Sigmoid colon (tissue), 7 donors: Measurements from ENCODE around the gene FBXO38. TPM values are rescaled to one million over a fixed set of nuclear protein-coding genes. Genes with fewer than 3 reads are reported as not detected.

Experiments used
- DNase-seq: peaks from one replicate; pipeline ENCODE4 v3.0.0-alpha.2; 2019
- H3K27ac ChIP-seq, 4 donors: fragments of 200-600 bp; sonication (generic); one replicate each; pipeline ENCODE4 v1.5.1; 2016 to 2019; ENCODE audit warnings: mild to moderate bottlenecking in 1 of 4
- H3K27me3 ChIP-seq, 3 donors: fragments of 200-600 bp; sonication (generic); one replicate each; pipeline ENCODE4 v1.5.1; 2019; ENCODE audit warnings: mild to moderate bottlenecking in 1 of 3
- H3K36me3 ChIP-seq, 4 donors: fragments of 200-600 bp; sonication (generic); one replicate each; pipeline ENCODE4 v1.5.1; 2016 to 2019
- H3K4me1 ChIP-seq, 4 donors: fragments of 200-600 bp; sonication (generic); one replicate each; pipeline ENCODE4 v1.5.1; 2017 to 2019
- H3K4me3 ChIP-seq, 4 donors: fragments of 200-600 bp; sonication (generic); one replicate each; pipeline ENCODE4 v1.5.1; 2017 to 2019; ENCODE audit warnings: mild to moderate bottlenecking in 2 of 4, moderate library complexity in 1 of 4
- H3K9me3 ChIP-seq, 4 donors: fragments of 200-600 bp in 3 of 4; sonication (generic) in 3 of 4; one replicate each; pipeline versions ENCODE4 v1.5.1 to v1.6.1; 2013 to 2019
- CTCF ChIP-seq, 4 experiments: fragments of 450-650 bp in 3 of 4; fragments of 200-600 bp in 1 of 4; IDR thresholded peaks; one replicate each; pipeline ENCODE4 v1.5.1; 2016 to 2019; ENCODE audit warnings: antibody characterized with exemption in 4 of 4, mild to moderate bottlenecking in 3 of 4, moderate library complexity in 2 of 4
- EP300 ChIP-seq, 4 donors: sonication (generic); formaldehyde crosslinking; IDR thresholded peaks; one replicate each; pipeline ENCODE4 v1.6.1; 2017; ENCODE audit warnings: antibody characterized with exemption in 4 of 4
- POLR2A ChIP-seq, 2 donors: fragments of 450-650 bp; IDR thresholded peaks; one replicate each; pipeline ENCODE4 v1.6.1; 2016; ENCODE audit warnings: antibody characterized with exemption in 2 of 2, mild to moderate bottlenecking in 2 of 2, moderate library complexity in 2 of 2
- POLR2AphosphoS5 ChIP-seq, 4 donors: sonication (generic); formaldehyde crosslinking; IDR thresholded peaks; one replicate each; pipeline ENCODE4 v1.6.1; 2017; ENCODE audit warnings: antibody characterized with exemption in 4 of 4
- WGBS, 2 donors: extraction: QIAGEN DNeasy Blood & Tissue Kit; methylation state at CpG; one replicate each; pipeline ENCODE4 v1.1.7; 2013; 5-methylcytosine and 5-hydroxymethylcytosine counted together
- intact Hi-C: fragments of 100-400 bp; cut with DNase I; formaldehyde crosslinking; loops from one replicate; pipeline ENCODE4 v1.15.1; 2023
- polyA plus RNA-seq, 3 donors: library from polyadenylated mRNA; stranded (reverse); fragments of 200-250 nt; gene quantifications; one replicate each; pipeline ENCODE4 v1.2.3, GENCODE V29; 2013
- total RNA-seq, 4 donors: library from RNA; depleted of rRNA; stranded (reverse); fragments of >200 nt; gene quantifications; one replicate each; pipeline ENCODE4 v1.1.0, GENCODE V29; 2016
- donor health status: healthy with polysubstance abuse.
- donor health status: Bipolar disorder and iron deficiency.
- donor health status: healthy.

FBXO38 gene
- total and polyA plus RNA-seq, 7 donors = 11.4 to 59.6 (median 46.0) TPM

DNA sequence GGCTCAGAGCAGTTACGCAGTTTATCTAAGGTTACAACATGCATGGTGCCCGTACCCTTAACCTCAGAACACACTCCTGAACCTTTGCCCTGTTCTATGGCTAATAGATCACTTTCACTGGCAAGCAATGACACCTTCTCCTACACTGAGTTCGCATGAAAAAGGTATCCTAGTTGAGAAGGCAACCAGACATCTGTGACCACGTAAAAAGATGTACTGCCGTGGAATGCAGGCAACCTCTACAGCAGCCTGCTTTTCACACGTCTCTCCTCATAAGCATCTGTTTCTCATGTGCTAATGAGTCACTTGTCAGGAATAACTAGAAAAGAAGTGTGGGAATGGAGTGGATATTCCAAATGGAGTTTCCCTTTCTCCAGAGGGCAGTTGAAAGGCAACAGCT is 71.4 kb downstream of the FBXO38 start:
- no peaks in the 10 kb centered on the region for H3K36me3 ChIP-seq
- no peaks in the 10 kb centered on the region for H3K27me3 ChIP-seq
- H3K27ac ChIP-seq = no peak overlapping the region
- no peaks in the 10 kb centered on the region for H3K9me3 ChIP-seq
- H3K4me3 ChIP-seq = no peak overlapping the region
- H3K4me1 ChIP-seq = peaks cover 0 to 6% (median 0%) of the 10 kb centered on the region in 4 donors
- no peak for DNase-seq
- TF ChIP-seq POLR2A (IDR thresholded peaks at IDR 0.05) = no peak
- TF ChIP-seq POLR2AphosphoS5 (IDR thresholded peaks at IDR 0.05) = no peak
- no peak for TF ChIP-seq EP300 (IDR thresholded peaks at IDR 0.05)
- no peak for TF ChIP-seq CTCF (IDR thresholded peaks at IDR 0.05)
- intact Hi-C loops = no loop called here
- 85 to 91% methylated on average over 6 of the region's 6 CpGs for WGBS, 2 donors

- H3K27me3 ChIP-seq = no peaks in the 10 kb centered on the region
Observed at GRCh38 chr5:148457183-148457620, 73.4 kb downstream of the FBXO38 start.

DNA sequence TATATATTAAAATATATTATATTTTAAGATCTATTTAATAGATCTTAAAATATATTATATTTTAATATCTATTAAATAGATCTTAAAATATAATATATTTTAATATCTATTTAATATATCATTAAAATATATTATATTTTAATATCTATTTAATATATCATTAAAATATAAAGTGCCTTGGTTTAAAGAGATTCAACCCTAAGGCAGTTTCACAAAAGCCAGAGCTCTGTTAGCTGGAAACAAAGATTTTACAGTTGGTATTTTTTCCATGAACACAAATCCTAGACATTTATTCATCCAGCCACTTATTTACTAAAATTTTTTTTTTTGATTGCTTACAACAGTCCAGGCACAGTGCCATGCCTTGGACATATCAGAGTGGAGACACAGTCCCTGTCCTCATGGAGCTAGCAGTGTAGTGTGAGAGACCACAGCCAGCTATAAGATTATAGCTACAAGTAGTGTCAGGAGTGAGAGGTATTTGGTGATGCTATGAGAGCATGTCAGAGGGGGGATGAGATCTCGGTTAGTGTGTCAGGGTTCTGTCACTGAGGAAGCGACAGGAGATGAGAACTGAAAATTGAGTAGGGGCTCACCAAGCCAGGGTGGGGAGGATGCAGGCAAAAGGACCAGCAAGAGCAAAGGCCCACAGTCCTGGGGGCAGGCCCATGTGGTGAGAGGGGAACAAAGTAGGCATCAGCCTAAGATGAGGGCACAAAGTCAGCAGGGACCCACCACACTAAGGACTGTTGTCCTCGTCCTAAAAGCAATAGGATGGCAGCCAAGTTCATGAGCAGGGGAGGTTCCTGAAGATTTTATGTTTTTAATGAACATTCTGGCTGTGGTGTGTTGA is 74.5 kb downstream of the FBXO38 start:
- no peaks in the 10 kb centered on the region for H3K27me3 ChIP-seq
- 91% methylated on average over 3 of the region's 3 CpGs for WGBS, 2 donors
- no peak for DNase-seq

More at GRCh38 chr5:148457183-148457620, 73.4 kb downstream of the FBXO38 start:
- DNase-seq = no peak
- Histone ChIP-seq H3K9me3 (no peaks in the 10 kb centered on the region), H3K36me3 (no peaks in the 10 kb centered on the region), H3K4me1 (peaks cover 0 to 6% (median 0%) of the 10 kb centered on the region in 4 donors), H3K27ac (no peak overlapping the region), H3K4me3 (no peak overlapping the region)
- 62 to 79% methylated on average over 5 of the region's 5 CpGs for WGBS, 2 donors
- intact Hi-C loops = no loop called here
- TF ChIP-seq POLR2AphosphoS5 (IDR thresholded peaks at IDR 0.05) (no peak), POLR2A (IDR thresholded peaks at IDR 0.05) (no peak), CTCF (IDR thresholded peaks at IDR 0.05) (no peak), EP300 (IDR thresholded peaks at IDR 0.05) (no peak)

GRCh38 chr5:148459669-148460068 is 75.9 kb downstream of the FBXO38 start:
- intact Hi-C loops = no loop called here
- no peak overlapping the region for H3K27ac ChIP-seq
- no peak for TF ChIP-seq EP300 (IDR thresholded peaks at IDR 0.05)
- TF ChIP-seq CTCF (IDR thresholded peaks at IDR 0.05) = no peak
- no peak for TF ChIP-seq POLR2AphosphoS5 (IDR thresholded peaks at IDR 0.05)
- TF ChIP-seq POLR2A (IDR thresholded peaks at IDR 0.05) = no peak

More for the DNA sequence above, 74.5 kb downstream of the FBXO38 start:
- intact Hi-C loops = no loop called here
- Histone ChIP-seq H3K36me3 (no peaks in the 10 kb centered on the region), H3K9me3 (no peaks in the 10 kb centered on the region), H3K4me3 (no peak overlapping the region), H3K4me1 (peaks cover 0 to 6% (median 0%) of the 10 kb centered on the region in 4 donors), H3K27ac (no peak overlapping the region)
- TF ChIP-seq POLR2AphosphoS5 (IDR thresholded peaks at IDR 0.05) = no peak
- no peak for TF ChIP-seq EP300 (IDR thresholded peaks at IDR 0.05)
- TF ChIP-seq CTCF (IDR thresholded peaks at IDR 0.05) = no peak
- TF ChIP-seq POLR2A (IDR thresholded peaks at IDR 0.05) = no peak

More at GRCh38 chr5:148459669-148460068, 75.9 kb downstream of the FBXO38 start:
- H3K9me3 ChIP-seq = no peaks in the 10 kb centered on the region
- no peak for DNase-seq
- no peaks in the 10 kb centered on the region for H3K36me3 ChIP-seq
- H3K27me3 ChIP-seq = no peaks in the 10 kb centered on the region
- H3K4me3 ChIP-seq = no peak overlapping the region
- 72 to 87% methylated on average over 1 of the region's 1 CpG for WGBS, 2 donors
- peaks cover 0 to 10% (median 2%) of the 10 kb centered on the region in 4 donors for H3K4me1 ChIP-seq
